ENCODE results near the gene UPK1A. TPM values are rescaled to one million over a fixed set of nuclear protein-coding genes. Genes with fewer than 3 reads are reported as not detected.

Gene UPK1A
- total RNA-seq, 1 experiment from 2014 or later: not detected

GRCh38 chr19:35715355-35715809 is 49.1 kb downstream of the UPK1A start:
- peaks cover 30% of the 10 kb centered on the region for H3K4me1 Mint-ChIP-seq (ENCODE audit: low read depth, unreplicated experiment)
- peak overlapping the region; percentile 43 for H3K27ac Mint-ChIP-seq (ENCODE audit: unreplicated experiment)
- no peaks in the 10 kb centered on the region for H3K9me3 Mint-ChIP-seq (ENCODE audit: low read depth, unreplicated experiment)
- peaks cover 42% of the 10 kb centered on the region for H3K27me3 Mint-ChIP-seq (ENCODE audit: unreplicated experiment)
- peaks cover 44% of the 10 kb centered on the region for H3K36me3 Mint-ChIP-seq (ENCODE audit: insufficient read depth, unreplicated experiment)
- intact Hi-C loops (cut with micrococcal nuclease; ENCODE audit: unreplicated experiment): no loop called here
- TF ChIP-seq CTCF (IDR thresholded peaks at IDR 0.05; ENCODE audit: unreplicated experiment): no peak
- H3K4me3 Mint-ChIP-seq (ENCODE audit: low read depth, unreplicated experiment): peak overlapping the region; percentile 77
- BruUV-seq (replicated peaks): no TSS peak
- DNase-seq: no peak
- CTCF ChIA-PET: interaction anchor here (0.9 to 1.3 kb wide), 3 partner anchors 13 to 166 kb away, joined by 3 to 5 read pairs (median 4); no protein-coding TSS in a partner anchor

GRCh38 chr19:35715981-35716800 is 49.9 kb downstream of the UPK1A start:
- peak overlapping the region; percentile 45 for H3K27ac Mint-ChIP-seq (ENCODE audit: unreplicated experiment)
- CTCF ChIA-PET: interaction anchor here (0.9 to 1.3 kb wide), 3 partner anchors 14 to 167 kb away, joined by 3 to 5 read pairs (median 4); no protein-coding TSS in a partner anchor
- peak overlapping the region; percentile 77 for H3K4me3 Mint-ChIP-seq (ENCODE audit: low read depth, unreplicated experiment)
- no peak for TF ChIP-seq CTCF (IDR thresholded peaks at IDR 0.05; ENCODE audit: unreplicated experiment)
- no peaks in the 10 kb centered on the region for H3K9me3 Mint-ChIP-seq (ENCODE audit: low read depth, unreplicated experiment)
- peaks cover 33% of the 10 kb centered on the region for H3K27me3 Mint-ChIP-seq (ENCODE audit: unreplicated experiment)
- BruUV-seq (replicated peaks): TSS peak; percentile 13
- DNase-seq: peak; percentile 71
- peaks cover 52% of the 10 kb centered on the region for H3K36me3 Mint-ChIP-seq (ENCODE audit: insufficient read depth, unreplicated experiment)
- peaks cover 30% of the 10 kb centered on the region for H3K4me1 Mint-ChIP-seq (ENCODE audit: low read depth, unreplicated experiment)
- intact Hi-C loops (cut with micrococcal nuclease; ENCODE audit: unreplicated experiment): loop anchor here (2.0 kb wide), 1 partner anchor 161 kb away; no protein-coding TSS in a partner anchor

- peak overlapping the region; percentile 45 for H3K27ac Mint-ChIP-seq (ENCODE audit: unreplicated experiment)
- H3K9me3 Mint-ChIP-seq (ENCODE audit: low read depth, unreplicated experiment): no peaks in the 10 kb centered on the region
- BruUV-seq (replicated peaks): no TSS peak
- H3K4me3 Mint-ChIP-seq (ENCODE audit: low read depth, unreplicated experiment): peak overlapping the region; percentile 77
- peaks cover 60% of the 10 kb centered on the region for H3K36me3 Mint-ChIP-seq (ENCODE audit: insufficient read depth, unreplicated experiment)
- CTCF ChIA-PET: interaction anchor here (1.0 kb wide), 1 partner anchor 25 kb away, joined by 4 read pairs; no protein-coding TSS in a partner anchor
- H3K4me1 Mint-ChIP-seq (ENCODE audit: low read depth, unreplicated experiment): peaks cover 30% of the 10 kb centered on the region
- peak; percentile 97 for TF ChIP-seq CTCF (IDR thresholded peaks at IDR 0.05; ENCODE audit: unreplicated experiment)
- peaks cover 25% of the 10 kb centered on the region for H3K27me3 Mint-ChIP-seq (ENCODE audit: unreplicated experiment)
- DNase-seq: peak; percentile 96
- intact Hi-C loops (cut with micrococcal nuclease; ENCODE audit: unreplicated experiment): loop anchor here (1.0 to 2.0 kb wide), 3 partner anchors 23 to 162 kb away; no protein-coding TSS in a partner anchor
Observed at GRCh38 chr19:35716801-35717664, 50.7 kb downstream of the UPK1A start.

All from Calu3 (cell line).